H1 (cell line): ENCODE measurements around the gene FAM171A1. TPM values are rescaled to one million over a fixed set of nuclear protein-coding genes. Genes with fewer than 3 reads are reported as not detected.

Source experiments
- CTCF ChIA-PET: fragments of 300-600 bp; sonication (Branson Sonifier 250); formaldehyde crosslinking; loops from one replicate; lab custom pipeline; 2021; ENCODE audit not compliant: partially characterized antibody; lab: Charles Lee
- POLR2A ChIA-PET: fragments of 300-600 bp; sonication (Branson Sonifier 250); formaldehyde crosslinking; loops from one replicate; lab custom pipeline; 2021; ENCODE audit warnings: inconsistent platforms; ENCODE audit not compliant: partially characterized antibody; lab: Charles Lee
- DNase-seq, 2 experiments: peaks; one replicate each; pipeline versions ENCODE4 v3.0.0 to v3.0.0-alpha.2; 2010 to 2022; ENCODE audit warnings: low spot score in 2 of 2, low read depth in 1 of 2, mixed read lengths in 1 of 2
- FAIRE-seq: peaks from 2 replicates; lab custom pipeline; 2011; peaks lifted over from hg19 to GRCh38; lab: Jason Lieb, UNC
- H2AFZ ChIP-seq: 2 replicates; pipeline ENCODE4 v1.8.1; 2012; ENCODE audit warnings: low read length, inconsistent platforms
- H2AK5ac ChIP-seq: 2 replicates; pipeline ENCODE4 v1.6.1; 2013; ENCODE audit warnings: low read depth, low read length
- H2BK120ac ChIP-seq: replicated peaks from 2 replicates; pipeline ENCODE3; 2013; ENCODE audit warnings: low read depth, low read length, inconsistent platforms
- H2BK12ac ChIP-seq: 2 replicates; pipeline ENCODE4 v1.6.1; 2013; ENCODE audit warnings: low read depth, low read length
- H2BK15ac ChIP-seq: 2 replicates; pipeline ENCODE4 v1.6.1; 2013; ENCODE audit warnings: low read length
- H2BK20ac ChIP-seq: 2 replicates; pipeline ENCODE4 v1.6.1; 2013; ENCODE audit warnings: low read length
- H2BK5ac ChIP-seq: 2 replicates; pipeline ENCODE4 v1.6.1; 2013; ENCODE audit warnings: low read depth, low read length
- H3K14ac ChIP-seq: 2 replicates; pipeline ENCODE4 v1.6.1; 2013; ENCODE audit warnings: inconsistent platforms; ENCODE audit not compliant: insufficient read length
- H3K18ac ChIP-seq: 2 replicates; pipeline ENCODE4 v1.6.1; 2013; ENCODE audit warnings: low read length; ENCODE audit errors: extremely low read depth
- H3K23ac ChIP-seq: 2 replicates; pipeline ENCODE4 v1.6.1; 2013; ENCODE audit warnings: inconsistent platforms; ENCODE audit not compliant: insufficient read length
- H3K23me2 ChIP-seq: 2 replicates; pipeline ENCODE4 v1.6.1; 2013; ENCODE audit warnings: low read depth, low read length
- H3K27ac ChIP-seq: 2 replicates; pipeline ENCODE4 v1.6.1; 2011; ENCODE audit warnings: low read depth, low read length, inconsistent platforms
- H3K27me3 ChIP-seq, 4 experiments: replicated peaks in 1 of 4; 1 replicate in 1 of 4; 2 replicates in 3 of 4; pipeline versions ENCODE4 v1.6.1 to v1.8.1; 2011 to 2013; ENCODE audit warnings: low read length in 3 of 4, mild to moderate bottlenecking in 3 of 4, inconsistent platforms in 2 of 4, mixed read lengths in 2 of 4, moderate library complexity in 1 of 4; ENCODE audit not compliant: control insufficient read depth in 3 of 4, insufficient read depth in 3 of 4; ENCODE audit errors: extremely low read depth in 1 of 4
- H3K36me3 ChIP-seq, 4 experiments: 2 replicates each; pipeline versions ENCODE4 v1.6.1 to v1.8.1; 2011 to 2013; ENCODE audit warnings: mild to moderate bottlenecking in 4 of 4, low read length in 3 of 4, moderate library complexity in 2 of 4, control low read depth in 1 of 4, inconsistent platforms in 1 of 4; ENCODE audit not compliant: insufficient read depth in 4 of 4, control insufficient read depth in 2 of 4
- H3K4ac ChIP-seq: replicated peaks from 2 replicates; pipeline ENCODE3; 2013; ENCODE audit warnings: low read length, low read depth, mixed read lengths, inconsistent platforms; ENCODE audit not compliant: insufficient read length
- H3K4me1 ChIP-seq, 4 experiments: replicated peaks in 1 of 4; 1 replicate in 1 of 4; 2 replicates in 3 of 4; pipeline versions ENCODE4 v1.6.1 to v1.8.1; 2011 to 2013; ENCODE audit warnings: low read length in 3 of 4, inconsistent platforms in 2 of 4, mixed read lengths in 1 of 4; ENCODE audit not compliant: insufficient read depth in 4 of 4, control insufficient read depth in 3 of 4
- H3K4me2 ChIP-seq, 2 experiments: 2 replicates each; pipeline versions ENCODE4 v1.6.1 to v1.8.1; 2011 to 2013; ENCODE audit warnings: low read depth in 2 of 2, low read length in 2 of 2, control low read depth in 1 of 2, inconsistent platforms in 1 of 2, mild to moderate bottlenecking in 1 of 2; ENCODE audit not compliant: insufficient read depth in 1 of 2
- H3K4me3 ChIP-seq, 4 experiments: fragments of 200-600, 300-600 bp in 1 of 4; sonication (generic), shearing (Covaris generic), sonication (Bioruptor Twin) in 1 of 4; 2 replicates each; pipeline versions ENCODE4 v1.5.1 to v1.8.1; 2011 to 2016; ENCODE audit warnings: low read length in 4 of 4, low read depth in 3 of 4, control low read depth in 2 of 4, inconsistent platforms in 2 of 4, mild to moderate bottlenecking in 2 of 4, mixed read lengths in 1 of 4, moderate library complexity in 1 of 4; ENCODE audit not compliant: insufficient read depth in 2 of 4; ENCODE audit errors: extremely low read depth in 1 of 4
- H3K56ac ChIP-seq: replicated peaks from 2 replicates; pipeline ENCODE3; 2013; ENCODE audit warnings: low read depth, mild to moderate bottlenecking, mixed read lengths, low read length, inconsistent platforms; ENCODE audit not compliant: insufficient read length
- H3K79me1 ChIP-seq: 2 replicates; pipeline ENCODE4 v1.6.1; 2013; ENCODE audit warnings: low read depth, low read length, control low read depth
- H3K79me2 ChIP-seq, 2 experiments: 2 replicates each; pipeline versions ENCODE4 v1.6.1 to v1.8.1; 2012 to 2013; ENCODE audit warnings: low read length in 2 of 2, mild to moderate bottlenecking in 2 of 2, inconsistent platforms in 1 of 2; ENCODE audit not compliant: insufficient read depth in 2 of 2, control insufficient read depth in 1 of 2
- H3K9ac ChIP-seq, 4 experiments: replicated peaks in 1 of 4; 1 replicate in 1 of 4; 2 replicates in 3 of 4; pipeline versions ENCODE4 v1.6.1 to v1.8.1; 2011 to 2013; ENCODE audit warnings: low read depth in 3 of 4, low read length in 3 of 4, control low read depth in 2 of 4, mild to moderate bottlenecking in 2 of 4, moderate library complexity in 2 of 4, inconsistent platforms in 1 of 4; ENCODE audit errors: extremely low read depth in 1 of 4
- H3K9me3 ChIP-seq, 2 experiments: 2 replicates each; pipeline versions ENCODE4 v1.6.1 to v1.8.1; 2012 to 2013; ENCODE audit warnings: mild to moderate bottlenecking in 2 of 2, moderate library complexity in 2 of 2, control low read depth in 1 of 2, inconsistent platforms in 1 of 2, low read depth in 1 of 2, low read length in 1 of 2, mixed read lengths in 1 of 2; ENCODE audit not compliant: insufficient read depth in 2 of 2
- H4K20me1 ChIP-seq, 2 experiments: replicated peaks in 1 of 2; 2 replicates each; pipeline versions ENCODE3 to v1.8.1; 2011 to 2013; ENCODE audit warnings: inconsistent platforms in 2 of 2, low read length in 2 of 2, mild to moderate bottlenecking in 1 of 2; ENCODE audit not compliant: insufficient read depth in 2 of 2, control insufficient read depth in 1 of 2
- H4K5ac ChIP-seq: 2 replicates; pipeline ENCODE4 v1.6.1; 2013; ENCODE audit warnings: low read length, low read depth, mixed read lengths, inconsistent platforms; ENCODE audit not compliant: insufficient read length
- H4K8ac ChIP-seq: 2 replicates; pipeline ENCODE4 v1.8.0; 2013; ENCODE audit warnings: mild to moderate bottlenecking, moderate library complexity, low read length, inconsistent platforms; ENCODE audit not compliant: insufficient read depth; ENCODE audit errors: extremely low read depth
- H4K91ac ChIP-seq: replicated peaks from 2 replicates; pipeline ENCODE3; 2013; ENCODE audit warnings: low read length, mixed read lengths, inconsistent platforms; ENCODE audit not compliant: insufficient read length
- ATF3 ChIP-seq: IDR thresholded peaks from 2 replicates; pipeline ENCODE4 v1.6.1; 2011; ENCODE audit warnings: low read depth, mild to moderate bottlenecking, low read length; ENCODE audit not compliant: insufficient read depth
- CHD1 ChIP-seq: IDR thresholded peaks from 2 replicates; pipeline ENCODE4 v1.6.1; 2012; ENCODE audit warnings: low read depth, low read length, improper control_type of control experiment
- NANOG ChIP-seq: IDR thresholded peaks from 2 replicates; pipeline ENCODE4 v1.6.1; 2011; ENCODE audit warnings: low read length, low read depth, mild to moderate bottlenecking, inconsistent platforms; ENCODE audit not compliant: insufficient read depth, poor library complexity, severe bottlenecking
- POU5F1 ChIP-seq: IDR thresholded peaks from 2 replicates; pipeline ENCODE4 v1.6.1; 2011; ENCODE audit warnings: low read depth, mild to moderate bottlenecking, low read length, moderate library complexity
- RXRA ChIP-seq: IDR thresholded peaks from 2 replicates; pipeline ENCODE4 v1.6.1; 2011; ENCODE audit warnings: low read depth, mild to moderate bottlenecking, low read length, moderate library complexity; ENCODE audit not compliant: insufficient read depth
- USF2 ChIP-seq: IDR thresholded peaks from 2 replicates; pipeline ENCODE4 v1.6.1; 2011; ENCODE audit warnings: low read length, improper control_type of control experiment
- YY1 ChIP-seq: IDR thresholded peaks from 2 replicates; pipeline ENCODE4 v1.6.1; 2011; ENCODE audit warnings: low read depth, mild to moderate bottlenecking, low read length
- WGBS, 2 experiments: shearing (Covaris generic) in 1 of 2; methylation state at CpG; one replicate each; pipeline versions ENCODE4 v1.1.6 to v1.1.7; 2013 to 2015; ENCODE audit warnings: low lambda C conversion rate in 2 of 2, mixed read lengths in 2 of 2, inconsistent platforms in 1 of 2, low coverage in 1 of 2, missing lambda C conversion rate in 1 of 2; ENCODE audit not compliant: insufficient replicate concordance in 2 of 2, insufficient coverage in 1 of 2, insufficient read length in 1 of 2; ENCODE audit errors: extremely low coverage in 1 of 2, missing lambda C conversion rate in 1 of 2; 5-methylcytosine and 5-hydroxymethylcytosine counted together
- polyA plus RNA-seq, 7 experiments: library from polyadenylated mRNA; depleted of rRNA in 3 of 7; stranded (reverse) in 5 of 7; unstranded in 2 of 7; fragments of >200 nt in 5 of 7; fragments of 200-250 nt in 2 of 7; gene quantifications; 1 replicate in 5 of 7; 2 replicates in 1 of 7; 4 replicates in 1 of 7; pipeline versions ENCODE4 v1.2.1 to v1.2.3, GENCODE V29; 2011 to 2013; ENCODE audit warnings: missing spikeins in 2 of 7, mixed read lengths in 2 of 7
- total RNA-seq: library from RNA; stranded (reverse); fragmentation: NEBNext Ultra II Directional; extraction: Animal tissue kit (Norgen Biotek cat#: 25700); gene quantifications from 2 replicates; pipeline ENCODE4 v1.2.1, GENCODE V29; 2021
- TF ChIP-seq, protein P1 (sequence below): IDR thresholded peaks from 2 replicates; pipeline ENCODE4 v1.6.1; 2012; ENCODE audit warnings: low read length, inconsistent platforms

FAM171A1 gene
- total and polyA plus RNA-seq, 2 of the 8 experiments (the other 6 are each of a cell fraction or from before 2014, with no cell fraction given): 26.6 to 42.1 TPM

- no peak overlapping the region for H3K4me2 ChIP-seq
- DNase-seq (no peak), FAIRE-seq (no peak)
- H3K14ac ChIP-seq: no peak overlapping the region
- no peak overlapping the region for H3K23ac ChIP-seq
- ChIA-PET CTCF (no interaction called here), POLR2A (no interaction called here)
- peaks cover 0 to 6% (median 4%) of the 10 kb centered on the region in 4 experiments; a peak in 6 of 7 replicates for H3K4me1 ChIP-seq
- H4K5ac ChIP-seq: no peak overlapping the region
- 89 to 100% methylated on average over 1 to 12 of the region's 12 CpGs for WGBS, 2 experiments
- no peaks in the 10 kb centered on the region for H3K9me3 ChIP-seq
- peaks cover 0 to 30% of the 10 kb centered on the region in 2 experiments; a peak in 3 of 4 replicates for H3K79me2 ChIP-seq
- no peak overlapping the region for H3K4ac ChIP-seq
- peaks cover 2% of the 10 kb centered on the region; the same call in 1 of the 2 replicates for H3K79me1 ChIP-seq
- no peak overlapping the region for H2BK5ac ChIP-seq
- peaks cover 4% of the 10 kb centered on the region; the same call in 1 of the 2 replicates for H3K23me2 ChIP-seq
- H4K8ac ChIP-seq: no peak overlapping the region
- no peak overlapping the region for H2BK120ac ChIP-seq
- no peaks in the 10 kb centered on the region for H3K27me3 ChIP-seq
- H3K9ac ChIP-seq: no peak overlapping the region
- no peak overlapping the region for H2BK12ac ChIP-seq
- no peak overlapping the region for H2BK20ac ChIP-seq
- H4K20me1 ChIP-seq: peaks cover 3 to 5% of the 10 kb centered on the region in 2 experiments
- no peak overlapping the region for H2AK5ac ChIP-seq
- H4K91ac ChIP-seq: no peak overlapping the region
- H3K36me3 ChIP-seq: no peaks in the 10 kb centered on the region
- no peak overlapping the region for H3K18ac ChIP-seq
- TF ChIP-seq POU5F1: no peak
- no peak for TF ChIP-seq YY1
- TF ChIP-seq RXRA: no peak
- TF ChIP-seq NANOG: no peak
- TF ChIP-seq, protein P1, sequence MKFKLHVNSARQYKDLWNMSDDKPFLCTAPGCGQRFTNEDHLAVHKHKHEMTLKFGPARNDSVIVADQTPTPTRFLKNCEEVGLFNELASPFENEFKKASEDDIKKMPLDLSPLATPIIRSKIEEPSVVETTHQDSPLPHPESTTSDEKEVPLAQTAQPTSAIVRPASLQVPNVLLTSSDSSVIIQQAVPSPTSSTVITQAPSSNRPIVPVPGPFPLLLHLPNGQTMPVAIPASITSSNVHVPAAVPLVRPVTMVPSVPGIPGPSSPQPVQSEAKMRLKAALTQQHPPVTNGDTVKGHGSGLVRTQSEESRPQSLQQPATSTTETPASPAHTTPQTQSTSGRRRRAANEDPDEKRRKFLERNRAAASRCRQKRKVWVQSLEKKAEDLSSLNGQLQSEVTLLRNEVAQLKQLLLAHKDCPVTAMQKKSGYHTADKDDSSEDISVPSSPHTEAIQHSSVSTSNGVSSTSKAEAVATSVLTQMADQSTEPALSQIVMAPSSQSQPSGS: no peak
- TF ChIP-seq CHD1: no peak
- no peak for TF ChIP-seq ATF3
- no peak for TF ChIP-seq USF2
- no peak overlapping the region for H3K56ac ChIP-seq
- H2AFZ ChIP-seq: no peak overlapping the region
- H3K4me3 ChIP-seq: no peak overlapping the region
- H3K27ac ChIP-seq: no peak overlapping the region
- no peak overlapping the region for H2BK15ac ChIP-seq
These were observed 19.8 kb downstream of the FAM171A1 start for GRCh38 chr10:15351099-15351820.
